ENCODE data around the gene MRO. TPM values are rescaled to one million over a fixed set of nuclear protein-coding genes. Genes with fewer than 3 reads are reported as not detected.

MRO gene
- total RNA-seq, 1 experiment from 2014 or later: 1.7 TPM

DNA sequence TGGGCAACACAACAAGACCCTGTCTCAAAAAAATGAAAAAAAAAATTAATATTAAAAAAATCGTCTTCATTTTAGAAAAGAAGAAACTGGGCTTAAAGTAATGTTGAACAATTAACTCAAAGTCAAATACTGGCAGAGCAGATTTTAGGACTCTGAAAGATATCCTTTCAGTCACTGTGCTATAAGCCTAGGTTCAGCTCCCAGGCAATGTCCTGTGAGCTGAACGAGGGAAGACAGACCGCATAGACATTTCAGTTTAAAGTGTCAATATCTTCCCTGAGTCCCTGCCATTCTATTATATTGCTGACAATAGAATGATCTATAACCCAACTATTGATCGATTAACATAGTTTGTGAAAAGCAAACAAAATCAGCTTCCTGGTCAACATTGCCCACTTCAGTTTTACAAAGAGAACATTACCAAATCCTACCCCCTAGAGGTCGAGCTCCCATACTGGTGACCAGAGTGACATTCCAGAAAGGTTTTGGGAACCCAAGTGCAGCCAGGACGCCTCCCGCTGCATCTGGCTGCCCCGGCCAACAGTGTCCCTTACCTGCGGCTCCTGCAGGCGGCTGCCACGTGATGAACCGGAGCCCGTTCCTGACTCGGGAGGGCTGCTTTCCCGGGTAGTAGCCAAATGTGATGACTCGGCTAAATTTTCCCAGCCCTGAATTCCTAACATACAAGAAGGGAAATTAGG, 639 bp downstream of the MRO start:
- peak; percentile 82 for DNase-seq
- H3K36me3 ChIP-seq (replicated peaks; ENCODE audit: control insufficient read depth, insufficient read depth, low read length): no peaks in the 10 kb centered on the region
- H3K27me3 ChIP-seq (ENCODE audit: control insufficient read depth, insufficient read depth, low read length): no peaks in the 10 kb centered on the region
- H3K4me3 ChIP-seq (ENCODE audit: insufficient read depth, low read depth, low read length): peak overlapping the region; percentile 22

DNA sequence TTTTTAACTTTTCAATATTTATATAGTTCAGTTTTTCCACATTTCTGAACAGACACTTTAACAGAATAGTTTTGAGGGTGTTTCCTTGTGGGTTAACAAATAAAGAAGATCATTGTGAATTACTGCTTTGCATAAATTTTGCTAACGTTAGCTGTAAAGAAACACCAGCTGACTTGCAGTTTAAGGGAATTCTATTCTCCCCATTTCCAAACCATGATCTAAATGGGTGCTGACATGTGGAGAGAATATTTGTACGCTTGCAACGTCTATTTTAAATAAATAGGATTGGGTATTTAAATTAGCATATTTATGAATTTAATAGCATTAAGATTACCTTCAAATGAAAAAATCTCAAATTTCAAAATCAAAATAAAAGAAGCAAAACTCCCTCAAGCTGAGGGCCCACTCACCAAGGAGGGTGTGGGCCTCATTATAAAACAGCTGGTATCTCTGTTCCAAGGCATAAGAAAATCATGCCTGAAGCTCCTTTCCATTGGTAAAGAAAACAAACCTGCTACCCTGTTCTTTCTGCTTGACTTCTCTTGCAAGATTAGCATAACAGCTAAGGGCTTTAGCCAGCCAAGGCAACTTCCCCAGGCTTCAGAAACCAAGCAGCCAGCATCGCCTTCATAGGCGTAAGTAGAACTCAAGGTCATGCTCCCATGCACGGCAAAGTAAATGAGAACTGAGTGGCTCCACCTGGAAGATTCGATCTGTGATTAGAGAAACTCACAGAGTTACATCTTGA, 3.2 kb downstream of the MRO start:
- peak; percentile 48 for DNase-seq
- Histone ChIP-seq H3K4me3 (ENCODE audit: insufficient read depth, low read depth, low read length) (no peak overlapping the region), H3K27me3 (ENCODE audit: control insufficient read depth, insufficient read depth, low read length) (no peaks in the 10 kb centered on the region)

DNA sequence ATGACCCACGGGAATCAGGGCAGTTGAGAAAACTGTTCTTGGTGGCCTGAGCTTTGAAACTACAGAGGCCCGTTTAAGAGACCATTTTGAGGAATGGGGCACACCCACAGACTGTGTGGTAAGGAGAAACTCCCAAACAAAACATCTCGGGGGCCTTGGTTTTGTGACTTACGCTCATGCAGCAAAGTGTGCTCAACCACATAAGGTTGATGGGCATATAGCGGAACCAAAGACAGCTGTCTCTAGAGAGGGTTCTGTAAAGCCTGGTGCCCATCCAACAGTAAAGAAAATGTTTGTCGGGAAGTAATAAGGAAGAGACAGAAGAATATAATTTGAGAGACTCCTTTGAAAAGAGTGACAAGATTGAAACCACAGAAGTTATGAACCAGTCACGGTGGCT, 5.4 kb downstream of the MRO start:
- no peaks in the 10 kb centered on the region for H3K36me3 ChIP-seq (replicated peaks; ENCODE audit: control insufficient read depth, insufficient read depth, low read length)
- H3K27me3 ChIP-seq (ENCODE audit: control insufficient read depth, insufficient read depth, low read length): no peaks in the 10 kb centered on the region
- DNase-seq: no peak
- no peak overlapping the region for H3K4me3 ChIP-seq (ENCODE audit: insufficient read depth, low read depth, low read length)

More for the DNA sequence above, 3.2 kb downstream of the MRO start:
- no peaks in the 10 kb centered on the region for H3K36me3 ChIP-seq (replicated peaks; ENCODE audit: control insufficient read depth, insufficient read depth, low read length)

DNA sequence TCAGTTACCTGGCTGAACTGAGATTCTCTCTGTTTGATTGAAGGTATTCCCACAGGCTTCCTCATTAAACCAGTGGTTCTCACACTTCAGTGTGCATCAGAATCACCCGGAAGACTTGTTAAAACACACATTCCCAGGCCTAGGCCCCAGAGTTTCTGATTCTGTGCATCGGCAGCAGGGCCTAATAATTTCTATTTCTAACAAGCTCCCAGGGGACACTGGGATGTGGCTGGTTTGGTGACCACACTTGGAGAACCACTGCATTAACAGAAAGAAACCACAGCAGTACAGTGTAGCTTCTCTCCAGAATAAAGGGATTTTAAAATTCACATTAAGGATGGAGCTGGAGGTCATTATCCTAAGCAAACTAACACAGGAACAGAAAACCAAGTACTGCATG, 6.5 kb downstream of the MRO start:
- Histone ChIP-seq H3K36me3 (replicated peaks; ENCODE audit: control insufficient read depth, insufficient read depth, low read length) (no peaks in the 10 kb centered on the region), H3K4me3 (ENCODE audit: insufficient read depth, low read depth, low read length) (no peak overlapping the region), H3K27me3 (ENCODE audit: control insufficient read depth, insufficient read depth, low read length) (no peaks in the 10 kb centered on the region)
- no peak for DNase-seq

DNA sequence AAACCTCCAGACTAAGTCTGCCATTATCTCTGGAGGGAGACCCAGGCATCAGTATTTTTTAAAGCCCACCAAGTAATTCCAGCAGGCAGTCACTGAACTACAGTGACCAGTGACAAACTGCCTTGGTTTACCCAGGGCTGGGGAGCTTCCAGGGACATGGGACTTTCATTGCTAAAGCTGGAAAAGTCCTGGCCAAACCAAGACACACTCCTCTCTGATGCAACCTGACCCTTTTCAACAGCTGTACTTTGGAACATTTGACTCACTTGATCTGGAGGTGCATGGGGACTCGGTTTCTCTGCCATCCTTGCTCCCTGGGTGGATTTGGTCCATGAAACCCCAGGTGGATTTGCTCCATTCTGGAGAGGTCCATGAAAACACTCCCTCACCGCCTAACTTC, 7.0 kb downstream of the MRO start:
- Histone ChIP-seq H3K4me3 (ENCODE audit: insufficient read depth, low read depth, low read length) (no peak overlapping the region), H3K27me3 (ENCODE audit: control insufficient read depth, insufficient read depth, low read length) (no peaks in the 10 kb centered on the region), H3K36me3 (replicated peaks; ENCODE audit: control insufficient read depth, insufficient read depth, low read length) (no peaks in the 10 kb centered on the region)
- DNase-seq: no peak

DNA sequence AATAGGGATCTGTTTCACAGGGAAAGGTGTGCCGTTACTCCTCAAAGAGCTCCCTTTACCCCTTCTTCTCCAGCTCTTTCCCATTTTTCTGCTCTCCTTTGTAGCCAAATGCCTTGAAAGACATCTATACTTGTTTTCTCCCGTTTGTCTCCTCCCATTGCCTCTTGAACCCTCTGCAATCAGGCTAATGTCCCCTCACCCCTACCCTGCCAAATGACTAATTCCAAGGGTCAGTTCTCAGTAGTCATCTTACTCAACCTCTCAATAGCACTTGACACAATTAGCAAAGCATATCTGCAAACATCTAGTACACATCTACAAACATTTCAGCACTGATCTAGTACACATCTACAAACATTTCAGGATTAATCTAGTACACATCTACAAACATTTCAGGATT, 12.6 kb downstream of the MRO start:
- no peaks in the 10 kb centered on the region for H3K36me3 ChIP-seq (replicated peaks; ENCODE audit: control insufficient read depth, insufficient read depth, low read length)
- DNase-seq: no peak
- no peak overlapping the region for H3K4me3 ChIP-seq (ENCODE audit: insufficient read depth, low read depth, low read length)
- no peaks in the 10 kb centered on the region for H3K27me3 ChIP-seq (ENCODE audit: control insufficient read depth, insufficient read depth, low read length)

DNA sequence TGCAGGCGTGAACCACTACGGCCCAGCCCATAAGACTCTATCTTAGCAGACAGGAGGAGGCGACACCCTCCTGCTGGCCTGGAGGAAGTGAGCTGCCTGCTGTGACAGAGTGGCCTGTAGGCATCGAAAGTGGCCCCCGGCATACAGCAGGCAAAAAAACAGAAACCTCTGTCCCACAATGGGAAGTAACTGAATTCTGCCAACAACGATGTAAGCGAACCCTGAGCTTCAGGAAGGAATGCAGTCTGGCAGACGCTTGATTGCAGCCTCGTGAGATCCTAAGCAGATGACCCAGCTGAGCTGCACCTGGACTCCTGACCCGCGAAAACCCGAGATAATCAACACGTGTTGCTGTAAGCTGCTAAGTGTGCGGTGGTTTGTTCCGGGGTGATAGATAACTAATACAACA, 13.6 kb downstream of the MRO start:
- Histone ChIP-seq H3K27me3 (ENCODE audit: control insufficient read depth, insufficient read depth, low read length) (no peaks in the 10 kb centered on the region), H3K4me3 (ENCODE audit: insufficient read depth, low read depth, low read length) (no peak overlapping the region), H3K36me3 (replicated peaks; ENCODE audit: control insufficient read depth, insufficient read depth, low read length) (no peaks in the 10 kb centered on the region)
- DNase-seq: no peak

DNA sequence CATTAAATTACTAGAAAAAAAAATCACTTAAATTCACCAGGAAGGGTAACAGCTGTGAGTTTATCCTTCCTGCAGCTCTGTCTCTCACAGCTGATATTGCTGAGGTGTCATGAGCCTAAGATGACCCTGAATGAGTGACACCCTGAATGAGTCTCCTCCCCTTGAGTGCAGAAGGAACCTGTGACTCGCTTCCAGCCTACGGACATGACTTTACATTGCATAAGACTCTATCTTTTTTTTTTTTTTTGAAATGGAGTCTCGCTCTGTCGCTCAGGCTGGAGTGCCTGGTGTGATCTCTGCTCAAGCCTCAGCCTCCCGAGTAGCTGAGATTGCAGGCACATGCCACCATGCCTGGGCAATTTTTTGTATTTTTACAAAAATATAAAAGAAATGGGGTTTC, 14.1 kb downstream of the MRO start:
- DNase-seq: no peak
- Histone ChIP-seq H3K4me3 (ENCODE audit: insufficient read depth, low read depth, low read length) (no peak overlapping the region), H3K36me3 (replicated peaks; ENCODE audit: control insufficient read depth, insufficient read depth, low read length) (no peaks in the 10 kb centered on the region), H3K27me3 (ENCODE audit: control insufficient read depth, insufficient read depth, low read length) (no peaks in the 10 kb centered on the region)

DNA sequence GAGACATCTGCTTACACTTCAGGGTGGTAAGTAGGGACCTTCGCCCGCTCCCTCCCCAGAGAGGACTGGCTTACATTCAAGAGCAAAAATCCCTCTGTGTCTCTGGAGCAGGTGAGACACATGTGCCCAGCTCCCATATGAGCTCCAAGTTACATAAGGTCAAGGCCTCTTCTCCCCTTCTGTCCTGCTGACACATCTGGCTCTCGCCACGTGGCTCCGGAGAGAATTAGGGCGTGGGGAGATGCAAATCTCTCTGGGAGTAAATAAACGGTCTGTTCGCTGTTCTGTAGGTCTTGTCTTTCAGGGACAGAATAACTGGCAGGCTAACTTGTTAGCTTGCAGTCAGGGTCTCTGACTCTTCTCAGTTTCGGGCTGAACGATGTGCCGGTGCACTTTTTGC, 16.2 kb downstream of the MRO start:
- H3K36me3 ChIP-seq (replicated peaks; ENCODE audit: control insufficient read depth, insufficient read depth, low read length): no peaks in the 10 kb centered on the region
- no peak for DNase-seq
- H3K27me3 ChIP-seq (ENCODE audit: control insufficient read depth, insufficient read depth, low read length): no peaks in the 10 kb centered on the region
- no peak overlapping the region for H3K4me3 ChIP-seq (ENCODE audit: insufficient read depth, low read depth, low read length)

DNA sequence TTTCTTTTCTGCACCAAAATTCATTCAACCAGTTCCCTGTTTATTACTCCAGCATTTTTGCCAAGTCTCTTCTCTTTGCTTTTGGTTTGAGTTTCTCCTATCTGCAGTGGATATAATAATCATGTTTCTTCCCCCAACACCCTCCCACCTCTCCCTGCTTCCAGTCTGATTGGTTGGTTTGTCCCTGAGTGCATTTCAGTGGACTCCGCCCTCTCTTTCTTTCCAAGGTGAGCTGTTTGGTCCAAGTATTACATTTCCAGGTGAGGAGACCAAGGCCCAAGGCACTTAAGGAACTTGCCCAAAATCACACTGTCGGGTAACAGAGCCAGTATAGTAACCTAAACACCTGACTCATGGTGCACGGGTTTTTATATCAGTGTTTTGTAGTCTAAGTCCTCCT, 17.7 kb downstream of the MRO start:
- peak; percentile 51 for DNase-seq

DNA sequence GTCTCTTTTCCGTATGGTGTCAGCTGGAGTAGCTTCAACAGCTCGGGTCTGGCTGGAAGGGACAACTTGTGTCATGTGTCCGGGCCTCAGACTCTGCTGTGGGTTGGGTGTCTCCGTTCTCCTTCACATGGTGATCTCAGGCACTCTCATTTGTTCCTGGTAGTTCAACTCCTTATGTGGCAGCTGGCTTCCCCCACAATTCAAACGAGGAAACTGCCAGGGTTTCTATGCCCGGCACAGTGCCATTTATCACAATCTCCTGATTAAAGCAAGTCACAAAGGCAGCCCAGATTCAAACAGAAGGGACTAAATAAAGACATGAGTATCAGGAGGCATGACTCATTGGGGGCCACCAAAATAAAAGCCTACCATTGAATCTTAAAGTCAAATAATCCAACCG, 22.7 kb downstream of the MRO start:
- H3K27me3 ChIP-seq (ENCODE audit: control insufficient read depth, insufficient read depth, low read length): no peaks in the 10 kb centered on the region
- DNase-seq: no peak
- H3K4me3 ChIP-seq (ENCODE audit: insufficient read depth, low read depth, low read length): no peak overlapping the region
- H3K36me3 ChIP-seq (replicated peaks; ENCODE audit: control insufficient read depth, insufficient read depth, low read length): no peaks in the 10 kb centered on the region

More for the DNA sequence above, 17.7 kb downstream of the MRO start:
- H3K27me3 ChIP-seq (ENCODE audit: control insufficient read depth, insufficient read depth, low read length): no peaks in the 10 kb centered on the region
- H3K36me3 ChIP-seq (replicated peaks; ENCODE audit: control insufficient read depth, insufficient read depth, low read length): no peaks in the 10 kb centered on the region
- H3K4me3 ChIP-seq (ENCODE audit: insufficient read depth, low read depth, low read length): no peak overlapping the region

DNA sequence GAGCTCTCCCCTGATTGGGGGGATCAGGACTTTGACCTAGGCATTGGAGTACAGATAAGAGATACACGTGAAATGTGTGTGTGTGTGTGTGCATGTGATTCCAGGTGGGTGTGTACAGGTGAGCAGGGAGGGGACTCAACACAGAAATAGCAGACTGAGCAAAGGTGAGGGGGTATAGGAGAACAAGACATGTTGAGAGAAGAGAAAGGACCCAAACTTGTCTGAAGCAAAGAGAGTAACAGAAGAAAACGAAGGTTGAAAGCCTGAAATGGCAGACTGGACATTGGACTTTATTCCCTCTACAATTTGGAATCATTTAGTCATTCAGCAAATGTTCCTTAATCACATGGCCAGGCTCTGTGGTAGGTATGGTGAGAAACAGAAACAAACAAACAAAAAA, 23.3 kb downstream of the MRO start:
- Histone ChIP-seq H3K4me3 (ENCODE audit: insufficient read depth, low read depth, low read length) (no peak overlapping the region), H3K27me3 (ENCODE audit: control insufficient read depth, insufficient read depth, low read length) (no peaks in the 10 kb centered on the region), H3K36me3 (replicated peaks; ENCODE audit: control insufficient read depth, insufficient read depth, low read length) (no peaks in the 10 kb centered on the region)
- DNase-seq: no peak

DNA sequence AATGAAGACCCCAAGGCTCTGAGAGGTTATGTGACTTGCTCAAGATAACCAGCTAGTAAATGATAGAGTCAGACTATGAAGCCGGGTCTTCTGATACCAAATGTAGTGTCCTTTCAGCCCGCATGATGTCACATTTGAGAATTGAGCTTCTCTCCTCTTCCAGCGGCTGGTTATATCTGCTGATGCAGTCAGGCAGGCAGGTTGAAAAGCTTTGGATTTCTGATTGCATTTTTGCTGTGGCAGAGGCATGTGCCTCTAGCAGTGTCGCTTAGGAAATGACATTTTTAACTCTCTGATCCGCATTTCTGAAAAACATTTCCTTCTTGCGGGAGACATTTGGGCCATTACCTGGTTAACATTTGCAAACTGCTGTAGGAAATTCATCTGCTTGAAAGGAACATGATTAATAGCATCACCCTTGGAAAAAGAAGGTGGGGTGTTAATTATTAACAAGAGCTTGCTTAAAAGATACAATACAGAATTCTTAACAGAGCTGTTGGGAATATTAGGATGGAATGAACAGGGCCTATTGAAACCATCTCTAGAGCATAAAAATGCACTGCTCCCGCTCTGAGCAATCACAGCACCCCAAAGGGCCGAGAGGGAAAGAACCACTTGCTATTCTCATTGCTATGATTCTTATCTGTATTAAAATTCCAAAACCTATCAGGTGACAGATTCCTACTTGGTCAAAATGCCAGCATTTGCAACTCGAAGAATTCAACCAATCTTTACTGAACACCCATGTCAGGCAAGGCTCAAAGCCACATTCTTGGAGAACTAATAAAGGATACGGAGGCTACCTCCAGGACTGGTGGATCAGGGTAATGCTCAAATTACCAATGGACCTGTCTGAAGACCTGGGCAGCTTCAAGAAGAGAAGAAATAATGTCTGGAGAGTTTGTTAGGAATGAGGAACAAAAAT, 25.9 kb downstream of the MRO start:
- DNase-seq: no peak
- no peaks in the 10 kb centered on the region for H3K36me3 ChIP-seq (replicated peaks; ENCODE audit: control insufficient read depth, insufficient read depth, low read length)
- no peak overlapping the region for H3K4me3 ChIP-seq (ENCODE audit: insufficient read depth, low read depth, low read length)
- no peaks in the 10 kb centered on the region for H3K27me3 ChIP-seq (ENCODE audit: control insufficient read depth, insufficient read depth, low read length)

DNA sequence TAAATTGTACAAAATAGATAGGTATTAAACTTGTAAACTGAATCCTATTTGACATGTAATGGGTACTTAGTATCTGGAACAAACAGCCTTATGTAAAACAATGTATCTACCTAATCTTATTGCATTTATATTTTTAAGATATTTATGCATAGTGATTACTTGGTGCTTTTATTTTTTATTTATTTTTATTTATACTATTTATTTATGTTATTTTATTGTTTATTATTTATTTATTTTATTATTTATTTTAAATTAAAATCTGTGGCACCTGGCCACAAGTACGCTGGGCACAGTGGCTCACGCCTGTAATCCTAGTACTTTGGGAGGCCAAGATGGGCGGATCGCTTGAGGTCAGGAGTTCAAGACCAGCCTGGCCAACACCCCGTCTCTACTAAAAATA, 26.9 kb downstream of the MRO start:
- Histone ChIP-seq H3K4me3 (ENCODE audit: insufficient read depth, low read depth, low read length) (no peak overlapping the region), H3K27me3 (ENCODE audit: control insufficient read depth, insufficient read depth, low read length) (no peaks in the 10 kb centered on the region), H3K36me3 (replicated peaks; ENCODE audit: control insufficient read depth, insufficient read depth, low read length) (no peaks in the 10 kb centered on the region)
- no peak for DNase-seq

All from H7 (cell line).